GM12892 (cell line): ENCODE data around the gene IGSF21.

ENCODE experiments used
- POLR2A ChIP-seq: IDR thresholded peaks from 2 replicates; pipeline ENCODE4 v1.6.1; 2011; ENCODE audit warnings: low read depth, low read length, control low read depth
- TAF1 ChIP-seq: IDR thresholded peaks from 2 replicates; pipeline ENCODE4 v1.6.1; 2011; ENCODE audit warnings: low read depth, mild to moderate bottlenecking, control low read depth, low read length, borderline replicate concordance

DNA sequence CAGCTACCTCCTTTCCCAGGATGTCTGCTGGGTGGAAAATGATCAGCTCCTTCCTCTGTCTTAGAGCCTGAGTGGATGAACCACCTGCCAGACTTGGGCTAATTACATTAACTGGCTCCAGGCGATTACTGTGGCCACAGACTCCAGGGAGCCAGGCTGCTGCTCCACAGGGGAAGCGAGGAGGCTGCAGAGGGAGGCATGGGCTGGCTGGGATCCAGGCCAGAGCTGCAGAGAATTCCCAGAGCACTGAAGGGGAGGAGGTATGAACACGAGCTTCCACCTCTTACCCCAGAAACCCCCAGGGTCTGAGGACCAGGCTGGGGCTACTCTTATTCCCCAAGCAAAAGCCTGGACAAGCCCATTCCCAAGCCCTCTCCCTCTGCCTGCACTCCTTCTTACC, 237.2 kb downstream of the IGSF21 start:
- no peak for TF ChIP-seq POLR2A
- TF ChIP-seq TAF1 = no peak
